ENCODE data around the gene OTOF. TPM values are rescaled to one million over a fixed set of nuclear protein-coding genes. Genes with fewer than 3 reads are reported as not detected.
A peak's percentile ranks its signal among the peaks of the same experiment; 100 is the strongest.

OTOF gene
- polyA plus RNA-seq, 2 of the 4 experiments (the other 2 are of a cell fraction) = 0.05 to 0.22 TPM

DNA sequence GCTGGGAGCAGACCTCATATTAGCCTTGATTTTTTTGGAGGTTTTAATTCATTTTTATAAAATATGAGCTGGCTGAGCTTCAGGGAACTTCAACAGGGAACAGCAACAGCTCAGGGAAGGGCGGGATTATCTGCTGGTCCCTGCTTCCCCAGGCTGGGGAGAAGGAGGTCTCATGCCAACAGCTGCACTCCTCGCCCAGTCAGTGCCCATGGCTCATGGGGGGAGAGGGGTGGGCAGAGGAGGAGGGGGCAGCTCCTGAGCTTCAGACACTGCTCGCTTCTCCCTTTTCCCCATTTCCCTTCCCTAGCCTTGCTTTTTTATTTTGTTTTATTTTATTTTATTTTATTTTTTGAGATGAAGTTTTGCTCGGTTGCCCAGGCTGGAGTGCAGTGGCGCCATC, 442 bp upstream of the OTOF start:
- WGBS (ENCODE audit: missing lambda C conversion rate) = 88% methylated on average over 5 of the region's 5 CpGs
- FAIRE-seq = no peak
- no peak for ATAC-seq
- H3K9me3 ChIP-seq = no peaks in the 10 kb centered on the region
- TF ChIP-seq ESRRA (IDR thresholded peaks at IDR 0.05; ENCODE audit: borderline replicate concordance, low read length) (no peak), BHLHE40 (IDR thresholded peaks at IDR 0.05; ENCODE audit: low read depth, low read length) (no peak), CEBPB (IDR thresholded peaks at IDR 0.05) (no peak)
- TF ChIP-seq, protein P1, sequence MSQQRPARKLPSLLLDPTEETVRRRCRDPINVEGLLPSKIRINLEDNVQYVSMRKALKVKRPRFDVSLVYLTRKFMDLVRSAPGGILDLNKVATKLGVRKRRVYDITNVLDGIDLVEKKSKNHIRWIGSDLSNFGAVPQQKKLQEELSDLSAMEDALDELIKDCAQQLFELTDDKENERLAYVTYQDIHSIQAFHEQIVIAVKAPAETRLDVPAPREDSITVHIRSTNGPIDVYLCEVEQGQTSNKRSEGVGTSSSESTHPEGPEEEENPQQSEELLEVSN (IDR thresholded peaks at IDR 0.05; ENCODE audit: borderline replicate concordance, low read depth) = no peak
- no peak overlapping the region for H3K4me2 ChIP-seq
- no peak for DNase-seq (ENCODE audit: low read depth in 1 of 2, low spot score in 1 of 2)
- POLR2A ChIA-PET = no interaction called here
- peaks cover 4% of the 10 kb centered on the region; the same call in 1 of the 3 replicates for H3K4me1 ChIP-seq
- H3K27ac ChIP-seq = no peak overlapping the region; a peak in 1 of 6 replicates
- CTCF ChIA-PET = interaction anchor here (1.2 to 2.3 kb wide), 4 partner anchors 11 to 29 kb away, joined by 3 to 15 read pairs (median 5); no protein-coding TSS in a partner anchor
- H3K4me3 ChIP-seq = no peak overlapping the region

DNA sequence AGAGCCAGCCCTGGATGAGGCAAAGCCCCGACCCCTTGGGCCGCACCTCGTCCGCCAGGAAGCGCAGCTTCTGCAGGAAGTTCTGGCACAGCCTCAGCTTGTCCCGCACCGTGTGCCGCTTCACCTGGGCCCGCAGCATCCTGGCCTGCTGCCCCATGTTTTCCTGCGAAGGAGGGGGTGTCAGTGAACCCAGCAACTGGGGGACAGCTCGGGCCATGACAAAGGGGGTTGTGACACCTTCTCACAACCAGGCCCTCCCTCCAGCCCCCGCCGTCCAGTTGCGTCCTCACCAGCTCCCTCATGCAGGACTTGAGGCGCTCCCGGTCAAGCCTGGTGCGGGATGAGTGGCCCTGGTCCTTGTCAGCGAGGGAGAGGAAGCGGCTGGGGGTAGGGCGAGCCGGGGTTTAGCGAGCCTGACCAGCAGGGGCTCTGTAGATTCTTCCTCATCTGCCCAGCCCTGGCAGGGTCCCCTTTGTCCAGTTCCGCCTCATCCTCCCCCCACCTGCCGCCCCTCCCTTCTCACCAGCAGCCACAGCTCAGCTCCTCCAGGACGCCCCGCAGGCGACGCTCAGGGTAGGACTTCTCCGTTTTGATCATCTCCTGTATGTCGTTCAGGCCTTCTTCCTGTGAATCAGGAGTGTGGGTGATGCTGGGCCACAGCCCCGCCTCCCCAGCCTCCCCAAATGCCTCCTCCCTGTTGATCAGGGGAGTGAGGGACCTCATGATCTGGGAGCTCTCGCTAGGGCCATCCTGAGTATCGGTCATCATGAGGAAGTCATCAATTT, 606 bp downstream of the OTOF start:
- no peak for FAIRE-seq
- ATAC-seq = peak; percentile 11 to 16; a peak in 3 of 6 replicates
- H3K9me3 ChIP-seq = no peaks in the 10 kb centered on the region
- CTCF ChIA-PET = interaction anchor here (0.5 to 2.3 kb wide), 7 partner anchors 8 to 530 kb away, joined by 3 to 15 read pairs (median 3); no protein-coding TSS in a partner anchor
- no peak for TF ChIP-seq EHMT2 (IDR thresholded peaks at IDR 0.05; ENCODE audit: low read depth)
- no peak for TF ChIP-seq CHD4 (IDR thresholded peaks at IDR 0.05; ENCODE audit: borderline replicate concordance)
- TF ChIP-seq, protein P2, sequence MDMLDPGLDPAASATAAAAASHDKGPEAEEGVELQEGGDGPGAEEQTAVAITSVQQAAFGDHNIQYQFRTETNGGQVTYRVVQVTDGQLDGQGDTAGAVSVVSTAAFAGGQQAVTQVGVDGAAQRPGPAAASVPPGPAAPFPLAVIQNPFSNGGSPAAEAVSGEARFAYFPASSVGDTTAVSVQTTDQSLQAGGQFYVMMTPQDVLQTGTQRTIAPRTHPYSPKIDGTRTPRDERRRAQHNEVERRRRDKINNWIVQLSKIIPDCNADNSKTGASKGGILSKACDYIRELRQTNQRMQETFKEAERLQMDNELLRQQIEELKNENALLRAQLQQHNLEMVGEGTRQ (IDR thresholded peaks at IDR 0.05) = no peak
- no peak for TF ChIP-seq EHF (CRISPR knock-in tag; IDR thresholded peaks at IDR 0.05)
- TF ChIP-seq, protein P3, sequence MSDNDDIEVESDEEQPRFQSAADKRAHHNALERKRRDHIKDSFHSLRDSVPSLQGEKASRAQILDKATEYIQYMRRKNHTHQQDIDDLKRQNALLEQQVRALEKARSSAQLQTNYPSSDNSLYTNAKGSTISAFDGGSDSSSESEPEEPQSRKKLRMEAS (IDR thresholded peaks at IDR 0.05) = no peak
- no peak for TF ChIP-seq RAD21 (conservative IDR thresholded peaks at IDR 0.05 in 1 of 2, IDR thresholded peaks at IDR 0.05 in 1 of 2)
- no peak for TF ChIP-seq HEYL (CRISPR knock-in tag; IDR thresholded peaks at IDR 0.05)
- no peak for TF ChIP-seq RFX5 (IDR thresholded peaks at IDR 0.05)
- TF ChIP-seq RNF2 (IDR thresholded peaks at IDR 0.05; ENCODE audit: borderline replicate concordance, low read depth) = no peak
- TF ChIP-seq, protein P4, sequence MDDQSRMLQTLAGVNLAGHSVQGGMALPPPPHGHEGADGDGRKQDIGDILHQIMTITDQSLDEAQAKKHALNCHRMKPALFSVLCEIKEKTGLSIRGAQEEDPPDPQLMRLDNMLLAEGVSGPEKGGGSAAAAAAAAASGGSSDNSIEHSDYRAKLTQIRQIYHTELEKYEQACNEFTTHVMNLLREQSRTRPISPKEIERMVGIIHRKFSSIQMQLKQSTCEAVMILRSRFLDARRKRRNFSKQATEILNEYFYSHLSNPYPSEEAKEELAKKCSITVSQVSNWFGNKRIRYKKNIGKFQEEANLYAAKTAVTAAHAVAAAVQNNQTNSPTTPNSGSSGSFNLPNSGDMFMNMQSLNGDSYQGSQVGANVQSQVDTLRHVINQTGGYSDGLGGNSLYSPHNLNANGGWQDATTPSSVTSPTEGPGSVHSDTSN (IDR thresholded peaks at IDR 0.05) = no peak
- TF ChIP-seq HOXA7 (CRISPR knock-in tag; IDR thresholded peaks at IDR 0.05) = no peak
- no peak for TF ChIP-seq CHD2 (IDR thresholded peaks at IDR 0.05; ENCODE audit: low read length, partially characterized antibody)
- H3K4me3 ChIP-seq = no peak overlapping the region
- POLR2A ChIA-PET = no interaction called here
- DNase-seq (ENCODE audit: low read depth in 1 of 2, low spot score in 1 of 2) = no peak
- H3K4me2 ChIP-seq = no peak overlapping the region
- H3K4me1 ChIP-seq = peaks cover 4% of the 10 kb centered on the region; the same call in 1 of the 3 replicates
- 87% methylated on average over 32 of the region's 33 CpGs for WGBS (ENCODE audit: missing lambda C conversion rate)
- no peak overlapping the region for H3K27ac ChIP-seq

DNA sequence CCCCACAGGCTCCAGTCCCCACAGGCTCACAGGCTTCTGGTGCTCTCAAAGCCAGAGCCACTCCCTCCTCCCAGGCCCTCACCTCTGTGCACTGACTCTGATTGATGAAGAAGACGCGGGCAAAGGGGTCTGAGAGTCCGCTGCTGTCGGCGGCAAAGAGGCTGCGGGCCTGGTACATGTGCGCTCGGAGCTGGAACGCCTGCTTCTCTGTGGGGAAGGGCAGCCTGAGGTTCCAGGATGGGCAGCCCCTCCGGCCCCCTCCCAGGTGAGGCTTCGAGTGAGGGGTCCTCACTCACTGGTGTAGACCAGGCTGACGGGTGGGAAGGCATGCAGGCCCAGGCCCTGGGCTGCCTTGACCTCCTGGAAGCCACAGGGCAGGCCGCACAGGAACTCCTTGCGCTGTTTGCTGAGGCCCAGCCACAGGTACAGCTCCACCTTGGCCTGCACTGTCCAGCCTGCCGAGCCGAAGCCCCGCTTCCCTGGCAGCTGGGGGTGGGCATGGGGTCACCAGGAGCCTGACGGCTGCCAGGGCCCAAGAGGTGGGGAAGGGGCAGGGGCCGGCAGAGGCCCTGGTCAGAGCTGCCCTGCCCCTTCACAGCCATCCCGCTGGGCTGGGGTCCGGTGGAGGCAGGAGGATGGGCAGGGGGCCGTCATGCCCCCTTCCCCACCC, 2.0 kb downstream of the OTOF start:
- Histone ChIP-seq H3K27ac (no peak overlapping the region), H3K4me3 (no peak overlapping the region), H3K4me1 (peaks cover 4% of the 10 kb centered on the region; the same call in 1 of the 3 replicates), H3K4me2 (no peak overlapping the region), H3K9me3 (no peaks in the 10 kb centered on the region)
- ATAC-seq = no peak; a peak in 1 of 6 replicates
- CTCF ChIA-PET = interaction anchor here (2.1 to 2.6 kb wide), 2 partner anchors 27 to 270 kb away, joined by 7 to 11 read pairs; no protein-coding TSS in a partner anchor
- no peak for TF ChIP-seq NFE2L2 (conservative IDR thresholded peaks at IDR 0.05; ENCODE audit: low read length)
- no peak for TF ChIP-seq CHD4 (IDR thresholded peaks at IDR 0.05; ENCODE audit: borderline replicate concordance)
- TF ChIP-seq, protein P2 (IDR thresholded peaks at IDR 0.05) = no peak
- TF ChIP-seq, protein P5, sequence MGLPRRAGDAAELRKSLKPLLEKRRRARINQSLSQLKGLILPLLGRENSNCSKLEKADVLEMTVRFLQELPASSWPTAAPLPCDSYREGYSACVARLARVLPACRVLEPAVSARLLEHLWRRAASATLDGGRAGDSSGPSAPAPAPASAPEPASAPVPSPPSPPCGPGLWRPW (IDR thresholded peaks at IDR 0.05) = no peak
- TF ChIP-seq CHD2 (IDR thresholded peaks at IDR 0.05; ENCODE audit: low read length, partially characterized antibody) = no peak
- no peak for DNase-seq (ENCODE audit: low read depth in 1 of 2, low spot score in 1 of 2)
- 78% methylated on average over 21 of the region's 22 CpGs for WGBS (ENCODE audit: missing lambda C conversion rate)
- no peak for FAIRE-seq
- POLR2A ChIA-PET = interaction anchor here (0.6 kb wide), 1 partner anchor 15 kb away, joined by 4 read pairs; no protein-coding TSS in a partner anchor

All from A549 (cell line).